ENCODE results near the gene HPS1. TPM values are rescaled to one million over a fixed set of nuclear protein-coding genes. Genes with fewer than 3 reads are reported as not detected.

Gene HPS1
- total and polyA plus RNA-seq, 2 of the 8 experiments (the other 6 are each of a cell fraction or from before 2014, with no cell fraction given) = 38.7 to 61.7 TPM

GRCh38 chr10:98489561-98490481, 43.1 kb upstream of the HPS1 start:
- H3K27ac ChIP-seq (ENCODE audit: low read depth, low read length) = no peak overlapping the region
- no peak overlapping the region for H3K23ac ChIP-seq (ENCODE audit: insufficient read length)
- H3K18ac ChIP-seq (ENCODE audit: extremely low read depth, low read length) = no peak overlapping the region
- FAIRE-seq = no peak
- no peak for DNase-seq (ENCODE audit: low read depth in 1 of 2, low spot score in 2 of 2)
- no peak overlapping the region for H3K56ac ChIP-seq (replicated peaks; ENCODE audit: insufficient read length, low read depth, low read length)
- H3K4ac ChIP-seq (replicated peaks; ENCODE audit: insufficient read length, low read depth, low read length) = no peak overlapping the region
- no peaks in the 10 kb centered on the region for H3K27me3 ChIP-seq (replicated peaks in 1 of 4; ENCODE audit: control insufficient read depth in 3 of 4, extremely low read depth in 1 of 4, insufficient read depth in 3 of 4, low read length in 3 of 4)
- no peaks in the 10 kb centered on the region for H3K36me3 ChIP-seq (ENCODE audit: control insufficient read depth in 2 of 4, insufficient read depth in 4 of 4, low read length in 3 of 4)
- H2BK12ac ChIP-seq (ENCODE audit: low read depth, low read length) = no peak overlapping the region
- H3K9me3 ChIP-seq (ENCODE audit: insufficient read depth in 2 of 2, low read depth in 1 of 2, low read length in 1 of 2) = no peaks in the 10 kb centered on the region
- no peak overlapping the region for H4K91ac ChIP-seq (replicated peaks; ENCODE audit: insufficient read length, low read length)
- H4K8ac ChIP-seq (ENCODE audit: extremely low read depth, insufficient read depth, low read length) = no peak overlapping the region
- no peak overlapping the region for H3K4me2 ChIP-seq (ENCODE audit: insufficient read depth in 1 of 2, low read depth in 2 of 2, low read length in 2 of 2)
- H4K5ac ChIP-seq (ENCODE audit: insufficient read length, low read depth, low read length) = no peak overlapping the region
- H2AFZ ChIP-seq (ENCODE audit: low read length) = no peak overlapping the region
- no peaks in the 10 kb centered on the region for H3K23me2 ChIP-seq (ENCODE audit: low read depth, low read length)
- no peak overlapping the region for H3K14ac ChIP-seq (ENCODE audit: insufficient read length)
- ChIA-PET CTCF (ENCODE audit: partially characterized antibody) (interaction anchor here (1.0 to 1.1 kb wide), 2 partner anchors 16 to 22 kb away, joined by 3 read pairs; no protein-coding TSS in a partner anchor), POLR2A (ENCODE audit: partially characterized antibody) (no interaction called here)
- no peaks in the 10 kb centered on the region for H3K79me2 ChIP-seq (ENCODE audit: control insufficient read depth in 1 of 2, insufficient read depth in 2 of 2, low read length in 2 of 2)
- H2BK15ac ChIP-seq (ENCODE audit: low read length) = no peak overlapping the region
- no peak overlapping the region for H2BK20ac ChIP-seq (ENCODE audit: low read length)
- H2BK5ac ChIP-seq (ENCODE audit: low read depth, low read length) = no peak overlapping the region
- H4K20me1 ChIP-seq (replicated peaks in 1 of 2; ENCODE audit: control insufficient read depth in 1 of 2, insufficient read depth in 2 of 2, low read length in 2 of 2) = no peaks in the 10 kb centered on the region
- no peak overlapping the region for H3K9ac ChIP-seq (replicated peaks in 1 of 4; ENCODE audit: extremely low read depth in 1 of 4, low read depth in 3 of 4, low read length in 3 of 4)
- TF ChIP-seq POLR2AphosphoS5 (IDR thresholded peaks at IDR 0.05; ENCODE audit: low read depth, low read length) = no peak
- no peak for TF ChIP-seq CEBPB (IDR thresholded peaks at IDR 0.05; ENCODE audit: low read depth, low read length)
- no peak for TF ChIP-seq BCL11A (IDR thresholded peaks at IDR 0.05; ENCODE audit: low read depth in 2 of 2, low read length in 2 of 2)
- TF ChIP-seq CTBP2 (IDR thresholded peaks at IDR 0.05; ENCODE audit: borderline replicate concordance, insufficient read depth, insufficient read length, low read length) = no peak
- no peak for TF ChIP-seq ATF3 (IDR thresholded peaks at IDR 0.05; ENCODE audit: insufficient read depth, low read depth, low read length)
- no peak for TF ChIP-seq TAF1 (IDR thresholded peaks at IDR 0.05; ENCODE audit: low read depth, low read length)
- no peak for TF ChIP-seq HDAC6 (IDR thresholded peaks at IDR 0.05; ENCODE audit: low read depth, low read length)
- TF ChIP-seq SAP30 (IDR thresholded peaks at IDR 0.05; ENCODE audit: insufficient read depth, insufficient replicate concordance, low read length) = no peak
- TF ChIP-seq POU5F1 (IDR thresholded peaks at IDR 0.05; ENCODE audit: low read depth, low read length) = no peak
- no peak overlapping the region for H2AK5ac ChIP-seq (ENCODE audit: low read depth, low read length)
- H3K79me1 ChIP-seq (ENCODE audit: low read depth, low read length) = no peaks in the 10 kb centered on the region
- H2BK120ac ChIP-seq (replicated peaks; ENCODE audit: low read depth, low read length) = no peak overlapping the region
- no peaks in the 10 kb centered on the region for H3K4me1 ChIP-seq (replicated peaks in 1 of 4; ENCODE audit: control insufficient read depth in 3 of 4, insufficient read depth in 4 of 4, low read length in 3 of 4)
- WGBS, 2 experiments (ENCODE audit: extremely low coverage in 1 of 2, insufficient coverage in 1 of 2, insufficient read length in 1 of 2, insufficient replicate concordance in 2 of 2, low coverage in 1 of 2, low lambda C conversion rate in 2 of 2, missing lambda C conversion rate in 1 of 2) = 91% methylated on average over 12 of the region's 13 CpGs; no CpG with 5 or more reads in 1 of the 2 experiments
- H3K4me3 ChIP-seq (ENCODE audit: extremely low read depth in 1 of 4, insufficient read depth in 2 of 4, low read depth in 3 of 4, low read length in 4 of 4) = no peak overlapping the region

Measured in H1 (cell line).